ENCODE results near the gene POLR3K. TPM values are rescaled to one million over a fixed set of nuclear protein-coding genes. Genes with fewer than 3 reads are reported as not detected.
"Not testable (repeated sequence)": the region's sequence is repeated elsewhere in the genome, so short reads cannot be mapped to it uniquely, and the experiment has no call there.

Gene POLR3K
- total and polyA plus RNA-seq, 4 experiments from 2014 or later, result 19.9 to 43.1 (median 31.6) TPM

DNA sequence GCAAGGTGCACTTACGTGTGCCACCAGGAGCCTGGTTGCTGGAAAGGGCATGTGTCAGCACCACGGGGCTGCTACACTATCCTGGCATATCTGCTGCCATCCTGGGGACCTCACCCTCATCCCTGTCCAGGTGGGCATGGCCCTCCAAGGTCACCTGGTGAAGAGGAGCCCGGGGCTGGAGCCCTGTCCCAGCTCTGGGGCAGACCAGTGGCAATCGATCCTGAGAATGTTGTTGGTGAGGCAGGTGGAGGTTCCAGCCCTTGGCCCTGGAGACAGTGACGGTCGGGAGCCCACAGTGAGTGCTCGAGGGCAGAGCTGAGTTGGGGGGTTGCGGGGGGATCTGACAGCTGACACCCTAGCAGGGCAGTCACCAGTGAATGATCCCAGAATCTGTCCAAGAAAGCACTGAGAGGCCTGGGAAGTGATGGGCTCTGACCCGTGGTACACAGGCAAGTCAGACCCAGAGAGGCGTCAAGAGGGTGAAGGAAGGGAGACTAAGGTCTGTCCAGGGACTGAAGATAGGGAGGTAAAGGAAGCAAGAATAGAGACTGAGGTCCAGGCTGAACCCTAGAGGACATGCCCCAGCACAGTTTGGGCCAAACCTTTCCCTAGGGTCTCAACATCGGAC, 17.6 kb downstream of the POLR3K start:
- POLR2A ChIA-PET (ENCODE audit: partially characterized antibody), result no interaction called here

DNA sequence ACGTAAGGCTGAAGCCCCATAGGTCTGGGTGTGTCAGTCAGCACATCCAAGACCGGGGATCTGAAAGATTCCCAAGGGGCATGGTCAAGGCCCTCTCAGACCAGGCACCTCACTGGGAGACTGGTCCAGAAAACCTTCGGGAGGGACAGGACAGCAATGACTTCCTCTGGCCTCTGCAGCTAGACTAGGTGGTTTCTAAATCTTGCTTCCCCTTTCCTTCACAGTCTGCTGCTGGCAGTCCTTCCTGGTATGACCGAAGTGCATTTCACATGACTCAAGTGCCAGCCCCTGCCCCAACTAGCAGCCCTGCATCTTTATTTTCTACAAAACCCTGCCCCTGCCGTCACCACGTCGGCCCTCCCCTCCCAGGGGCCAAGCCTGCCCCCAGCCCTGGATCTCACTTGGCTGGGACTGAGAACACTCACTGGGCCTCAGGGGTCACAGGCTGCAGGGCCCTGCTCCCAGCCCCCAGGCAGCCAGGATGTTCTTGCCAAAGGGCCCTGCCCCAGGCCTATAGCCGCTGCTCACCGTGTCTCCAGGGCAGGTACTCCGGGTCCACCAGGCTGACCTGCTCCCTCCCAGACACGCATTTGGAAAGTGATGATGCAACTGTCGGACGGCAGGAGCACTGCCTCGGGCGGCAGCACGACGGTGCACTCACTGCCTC, 18.3 kb downstream of the POLR3K start:
- Histone ChIP-seq H3K36me3 (ENCODE audit: insufficient read depth, low read length) (no peaks in the 10 kb centered on the region), H3K4me3 (ENCODE audit: low read length in 2 of 2) (no peak overlapping the region), H3K4me1 (ENCODE audit: insufficient read depth, low read length) (peaks cover 16% of the 10 kb centered on the region), H3K9me3 (ENCODE audit: control insufficient read depth in 1 of 2, low read length in 2 of 2) (no peaks in the 10 kb centered on the region), H3K27me3 (ENCODE audit: insufficient read depth, low read length) (no peaks in the 10 kb centered on the region), H3K27ac (ENCODE audit: low read depth, low read length) (no peak overlapping the region)
- no peaks in the 10 kb centered on the region for H3K9me3 Mint-ChIP-seq
- peaks cover 16 to 29% (median 24%) of the 10 kb centered on the region in 4 donors for H3K4me1 Mint-ChIP-seq
- intact Hi-C loops (cut with micrococcal nuclease), result no loop called here
- H3K27me3 Mint-ChIP-seq, result no peaks in the 10 kb centered on the region
- H3K27ac Mint-ChIP-seq, result no peak overlapping the region
- ChIA-PET CTCF (ENCODE audit: partially characterized antibody) (no interaction called here), POLR2A (ENCODE audit: partially characterized antibody) (no interaction called here)
- no peaks in the 10 kb centered on the region for H3K36me3 Mint-ChIP-seq
- DNase-seq, result no peak
- no peak overlapping the region for H3K4me3 Mint-ChIP-seq

More for the DNA sequence above, 17.6 kb downstream of the POLR3K start:
- peaks cover 16% of the 10 kb centered on the region for H3K4me1 ChIP-seq (ENCODE audit: insufficient read depth, low read length)
- intact Hi-C loops (cut with micrococcal nuclease), result no loop called here
- H3K4me3 Mint-ChIP-seq, result no peak overlapping the region
- no peaks in the 10 kb centered on the region for H3K27me3 Mint-ChIP-seq
- peaks cover 16 to 29% (median 24%) of the 10 kb centered on the region in 4 donors for H3K4me1 Mint-ChIP-seq
- peak overlapping the region in 3 of 7 donors; percentile 39 to 68 (median 64) for H3K27ac Mint-ChIP-seq
- H3K9me3 ChIP-seq (ENCODE audit: control insufficient read depth in 1 of 2, low read length in 2 of 2), result no peaks in the 10 kb centered on the region
- CTCF ChIA-PET (ENCODE audit: partially characterized antibody), result no interaction called here
- no peak overlapping the region for H3K4me3 ChIP-seq (ENCODE audit: low read length in 2 of 2)
- no peaks in the 10 kb centered on the region for H3K36me3 ChIP-seq (ENCODE audit: insufficient read depth, low read length)
- no peak for DNase-seq
- no peak overlapping the region for H3K27ac ChIP-seq (ENCODE audit: low read depth, low read length)
- H3K9me3 Mint-ChIP-seq, result no peaks in the 10 kb centered on the region
- H3K27me3 ChIP-seq (ENCODE audit: insufficient read depth, low read length), result no peaks in the 10 kb centered on the region
- no peaks in the 10 kb centered on the region for H3K36me3 Mint-ChIP-seq

DNA sequence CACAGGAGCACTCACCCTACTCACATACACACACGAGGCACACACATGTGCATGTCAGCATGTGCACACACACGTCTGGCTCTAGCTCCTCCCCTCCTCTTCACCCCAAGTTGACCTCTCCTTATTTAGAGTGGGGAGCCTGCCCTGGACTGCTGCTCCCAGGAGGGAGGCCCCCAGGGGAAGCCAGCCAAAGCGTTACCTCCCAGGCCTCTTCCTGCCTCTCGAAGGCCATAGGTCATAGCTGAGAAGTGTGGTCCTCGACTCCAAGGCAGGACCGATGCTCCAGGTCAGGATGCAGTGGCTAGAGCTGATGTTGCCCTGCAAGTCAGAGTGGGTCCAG, 18.8 kb downstream of the POLR3K start:
- no peak overlapping the region for H3K4me3 Mint-ChIP-seq
- peak overlapping the region in 2 of 7 donors; percentile 43 to 77 for H3K27ac Mint-ChIP-seq
- H3K36me3 ChIP-seq (ENCODE audit: insufficient read depth, low read length), result no peaks in the 10 kb centered on the region
- CTCF ChIA-PET (ENCODE audit: partially characterized antibody), result no interaction called here
- intact Hi-C loops (cut with micrococcal nuclease), result no loop called here
- H3K27me3 ChIP-seq (ENCODE audit: insufficient read depth, low read length), result no peaks in the 10 kb centered on the region
- no peaks in the 10 kb centered on the region for H3K27me3 Mint-ChIP-seq
- H3K9me3 ChIP-seq (ENCODE audit: control insufficient read depth in 1 of 2, low read length in 2 of 2), result no peaks in the 10 kb centered on the region
- peaks cover 16% of the 10 kb centered on the region for H3K4me1 ChIP-seq (ENCODE audit: insufficient read depth, low read length)
- POLR2A ChIA-PET (ENCODE audit: partially characterized antibody), result no interaction called here
- H3K4me3 ChIP-seq (ENCODE audit: low read length in 2 of 2), result no peak overlapping the region
- DNase-seq, result no peak
- no peaks in the 10 kb centered on the region for H3K36me3 Mint-ChIP-seq
- H3K9me3 Mint-ChIP-seq, result no peaks in the 10 kb centered on the region
- no peak overlapping the region for H3K27ac ChIP-seq (ENCODE audit: low read depth, low read length)
- H3K4me1 Mint-ChIP-seq, result peaks cover 15 to 29% (median 22%) of the 10 kb centered on the region in 4 donors

DNA sequence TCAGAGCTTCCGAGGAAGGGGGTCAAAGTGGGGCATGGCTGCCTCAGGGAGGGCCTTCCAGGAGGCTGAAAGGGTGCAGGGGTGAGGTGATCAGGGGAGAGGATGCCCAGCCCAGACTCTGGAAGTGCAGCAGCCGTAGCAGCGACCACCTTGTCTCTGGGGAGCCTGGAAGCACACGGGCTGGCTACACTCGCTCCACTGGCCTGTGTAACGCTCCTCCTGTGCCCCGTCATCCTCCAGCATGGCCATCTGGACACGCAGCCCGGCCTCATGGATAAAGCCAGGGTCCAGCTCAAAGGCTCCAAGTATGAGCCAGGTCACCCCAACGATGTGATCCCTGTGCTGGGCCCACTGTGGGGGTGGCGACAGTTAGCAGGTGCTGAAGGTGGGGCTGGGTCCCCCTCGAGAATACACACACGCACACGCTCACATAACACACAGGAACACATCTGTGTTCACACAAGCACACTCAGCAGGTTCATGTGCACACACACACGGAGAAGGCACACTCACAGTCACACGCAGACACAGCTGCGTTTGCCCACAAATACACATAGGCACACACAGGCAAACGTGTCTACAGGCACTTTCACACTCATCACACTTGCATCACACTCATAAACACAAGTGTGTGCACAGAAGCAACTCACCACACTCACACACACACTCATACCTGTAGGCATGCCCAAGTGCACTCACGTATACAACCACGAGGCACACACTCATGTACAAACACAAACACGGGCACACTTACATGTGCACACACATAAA, 19.3 kb downstream of the POLR3K start:
- peaks cover 10% of the 10 kb centered on the region for H3K4me1 ChIP-seq (ENCODE audit: insufficient read depth, low read length)
- H3K36me3 ChIP-seq (ENCODE audit: insufficient read depth, low read length), result no peaks in the 10 kb centered on the region
- Mint-ChIP-seq H3K36me3 (no peaks in the 10 kb centered on the region), H3K27ac (peak overlapping the region in 2 of 7 donors; percentile 43 to 77), H3K9me3 (no peaks in the 10 kb centered on the region), H3K27me3 (no peaks in the 10 kb centered on the region), H3K4me3 (no peak overlapping the region), H3K4me1 (peaks cover 11 to 23% (median 18%) of the 10 kb centered on the region in 4 donors)
- POLR2A ChIA-PET (ENCODE audit: partially characterized antibody), result no interaction called here
- intact Hi-C loops (cut with micrococcal nuclease), result no loop called here
- no peak overlapping the region for H3K4me3 ChIP-seq (ENCODE audit: low read length in 2 of 2)
- CTCF ChIA-PET (ENCODE audit: partially characterized antibody), result no interaction called here
- DNase-seq, result no peak
- no peaks in the 10 kb centered on the region for H3K27me3 ChIP-seq (ENCODE audit: insufficient read depth, low read length)
- H3K9me3 ChIP-seq (ENCODE audit: control insufficient read depth in 1 of 2, low read length in 2 of 2), result no peaks in the 10 kb centered on the region
- H3K27ac ChIP-seq (ENCODE audit: low read depth, low read length), result no peak overlapping the region

DNA sequence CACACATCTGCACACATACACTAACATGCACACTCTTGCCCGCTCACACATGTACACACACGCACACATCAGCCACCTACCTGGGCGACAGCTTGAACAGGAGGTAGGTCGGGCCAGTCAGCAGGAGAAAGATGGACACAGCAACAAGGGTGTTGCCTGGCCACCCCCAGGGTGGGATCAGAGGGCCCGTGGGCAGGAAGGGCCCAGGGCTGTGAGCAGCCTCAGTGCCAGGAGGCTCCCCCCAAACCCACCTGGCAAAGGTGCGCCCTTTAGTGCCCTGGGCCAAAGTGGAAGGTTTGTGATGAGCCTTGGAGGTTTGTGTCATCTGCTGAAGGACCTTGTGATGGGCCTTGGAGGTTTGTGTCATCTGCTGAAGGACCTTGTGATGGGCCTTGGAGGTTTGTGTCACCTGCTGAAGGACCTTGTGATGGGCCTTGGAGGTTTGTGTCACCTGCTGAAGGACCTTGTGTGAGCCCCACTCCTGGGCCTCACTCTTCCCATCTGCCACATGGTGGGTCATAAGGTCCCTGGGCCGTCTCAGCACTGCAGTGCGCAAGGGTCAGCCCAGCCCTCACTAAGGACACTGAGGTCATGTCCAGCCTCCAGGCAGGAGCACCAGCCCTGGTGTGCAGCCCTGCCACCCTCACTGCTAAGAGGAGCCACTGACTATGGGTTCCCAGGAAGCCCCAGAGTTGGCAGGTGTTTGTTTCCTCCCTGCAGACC, 20.1 kb downstream of the POLR3K start:
- H3K4me1 ChIP-seq (ENCODE audit: insufficient read depth, low read length); H3K27ac ChIP-seq (ENCODE audit: low read depth, low read length); H3K27me3 ChIP-seq (ENCODE audit: insufficient read depth, low read length); H3K4me3 ChIP-seq (ENCODE audit: low read length in 2 of 2); H3K36me3 ChIP-seq (ENCODE audit: insufficient read depth, low read length); H3K27me3 Mint-ChIP-seq; H3K36me3 Mint-ChIP-seq; POLR2A ChIA-PET (ENCODE audit: partially characterized antibody); H3K27ac Mint-ChIP-seq; DNase-seq; H3K9me3 ChIP-seq (ENCODE audit: control insufficient read depth in 1 of 2, low read length in 2 of 2); CTCF ChIA-PET (ENCODE audit: partially characterized antibody); H3K4me3 Mint-ChIP-seq; H3K9me3 Mint-ChIP-seq; intact Hi-C loops (cut with micrococcal nuclease): not testable (repeated sequence)
- peaks cover 5 to 16% (median 11%) of the 10 kb centered on the region in 4 donors for H3K4me1 Mint-ChIP-seq

DNA sequence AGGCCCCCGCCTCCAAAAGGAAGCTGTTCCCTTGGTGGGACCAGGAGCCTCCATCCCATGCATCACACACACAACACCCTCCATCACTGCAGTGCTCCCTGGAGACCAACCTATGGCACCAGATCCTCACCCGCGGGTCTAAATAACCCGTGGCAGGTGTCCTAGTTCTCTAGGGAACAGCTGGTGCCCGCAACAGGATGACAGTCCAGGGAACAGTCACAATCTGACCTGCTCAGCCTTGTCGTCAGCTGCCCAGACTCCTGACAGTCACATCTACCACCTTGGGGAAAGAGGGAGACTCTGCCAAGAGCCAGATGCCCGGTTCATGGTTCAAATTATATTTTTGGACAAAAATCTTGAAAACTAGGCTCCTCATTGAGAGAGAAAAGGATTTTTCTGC, 22.8 kb downstream of the POLR3K start:
- H3K9me3 ChIP-seq (ENCODE audit: control insufficient read depth in 1 of 2, low read length in 2 of 2); intact Hi-C loops (cut with micrococcal nuclease); H3K27ac Mint-ChIP-seq; H3K4me1 ChIP-seq (ENCODE audit: insufficient read depth, low read length); H3K9me3 Mint-ChIP-seq; H3K4me3 ChIP-seq (ENCODE audit: low read length in 2 of 2); H3K27me3 Mint-ChIP-seq; DNase-seq; POLR2A ChIA-PET (ENCODE audit: partially characterized antibody); H3K36me3 Mint-ChIP-seq; H3K27ac ChIP-seq (ENCODE audit: low read depth, low read length); H3K4me1 Mint-ChIP-seq; H3K36me3 ChIP-seq (ENCODE audit: insufficient read depth, low read length); CTCF ChIA-PET (ENCODE audit: partially characterized antibody); H3K27me3 ChIP-seq (ENCODE audit: insufficient read depth, low read length); H3K4me3 Mint-ChIP-seq: not testable (repeated sequence)

DNA sequence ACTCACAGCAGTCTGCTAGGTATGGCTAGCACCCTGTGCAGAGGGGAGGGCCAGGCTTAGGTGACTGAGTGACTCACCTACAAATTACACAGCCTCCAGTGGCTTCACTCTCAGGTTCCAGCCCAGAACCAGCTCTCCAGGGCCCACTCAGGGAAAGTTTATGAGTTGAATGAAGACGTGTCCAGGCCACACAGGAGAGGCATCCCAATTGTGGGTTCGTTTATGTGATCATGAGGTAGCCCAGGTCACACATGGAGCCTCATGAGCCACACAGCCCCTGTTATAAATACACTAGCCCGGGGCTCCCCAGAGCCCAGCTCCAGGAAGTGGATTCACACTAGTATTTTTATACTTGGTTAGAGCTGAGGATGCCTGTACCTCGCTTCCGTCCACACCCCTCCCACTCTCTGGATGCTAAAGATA, 27.5 kb downstream of the POLR3K start:
- H3K4me1 ChIP-seq (ENCODE audit: insufficient read depth, low read length); H3K4me3 ChIP-seq (ENCODE audit: low read length in 2 of 2); H3K9me3 Mint-ChIP-seq; H3K27ac Mint-ChIP-seq; H3K36me3 Mint-ChIP-seq; H3K27ac ChIP-seq (ENCODE audit: low read depth, low read length); intact Hi-C loops (cut with micrococcal nuclease); H3K36me3 ChIP-seq (ENCODE audit: insufficient read depth, low read length); H3K9me3 ChIP-seq (ENCODE audit: control insufficient read depth in 1 of 2, low read length in 2 of 2); H3K27me3 ChIP-seq (ENCODE audit: insufficient read depth, low read length); H3K4me3 Mint-ChIP-seq; POLR2A ChIA-PET (ENCODE audit: partially characterized antibody); CTCF ChIA-PET (ENCODE audit: partially characterized antibody); H3K27me3 Mint-ChIP-seq; DNase-seq; H3K4me1 Mint-ChIP-seq: not testable (repeated sequence)

Data from CD4-positive, alpha-beta memory T cell (primary cell).